ENCODE results near the gene AP2M1.
"Not testable (repeated sequence)": the region's sequence is repeated elsewhere in the genome, so short reads cannot be mapped to it uniquely, and the experiment has no call there.

AP2M1 gene

DNA sequence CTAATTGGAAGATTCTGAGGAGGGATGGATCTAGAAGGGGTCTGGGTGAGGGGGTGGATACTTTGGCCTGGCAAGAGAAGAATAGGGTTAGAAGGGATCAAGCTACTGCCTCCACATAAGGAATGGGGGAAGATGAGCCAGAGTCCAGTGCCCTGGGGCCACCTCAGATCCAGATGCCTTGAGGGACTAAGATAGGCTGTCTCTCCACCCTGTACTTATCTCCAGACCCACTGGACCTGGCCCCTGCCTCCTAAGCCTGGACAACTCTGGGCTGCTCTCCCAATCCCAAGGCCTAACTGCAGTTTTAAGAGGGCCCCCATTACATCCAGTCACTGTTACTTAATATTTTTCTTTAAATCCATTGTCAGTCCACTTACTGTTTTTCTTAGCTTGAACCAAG, 17.4 kb upstream of the AP2M1 start:
- no peak for DNase-seq (ENCODE audit: low spot score)

DNA sequence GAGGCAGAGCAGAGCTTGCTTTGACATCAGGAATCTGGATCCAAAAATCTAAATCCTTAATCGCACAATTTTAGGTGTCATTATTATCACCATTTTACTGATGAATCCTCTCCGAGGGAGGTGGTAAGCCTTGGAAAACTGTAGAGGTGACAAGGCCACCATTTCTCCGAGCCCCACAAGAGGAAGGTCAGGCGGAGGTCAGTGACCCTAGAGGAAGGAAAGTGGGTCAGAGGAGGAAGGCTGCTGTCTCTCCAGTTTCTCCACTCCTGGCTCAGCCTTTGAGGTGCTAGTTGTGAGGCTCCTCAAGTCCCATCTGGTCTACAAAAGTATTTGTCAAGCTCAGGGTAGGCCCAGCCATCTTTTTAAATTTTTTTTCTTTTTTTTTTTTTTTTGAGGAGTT, 16.3 kb upstream of the AP2M1 start:
- no peak for DNase-seq (ENCODE audit: low spot score)

DNA sequence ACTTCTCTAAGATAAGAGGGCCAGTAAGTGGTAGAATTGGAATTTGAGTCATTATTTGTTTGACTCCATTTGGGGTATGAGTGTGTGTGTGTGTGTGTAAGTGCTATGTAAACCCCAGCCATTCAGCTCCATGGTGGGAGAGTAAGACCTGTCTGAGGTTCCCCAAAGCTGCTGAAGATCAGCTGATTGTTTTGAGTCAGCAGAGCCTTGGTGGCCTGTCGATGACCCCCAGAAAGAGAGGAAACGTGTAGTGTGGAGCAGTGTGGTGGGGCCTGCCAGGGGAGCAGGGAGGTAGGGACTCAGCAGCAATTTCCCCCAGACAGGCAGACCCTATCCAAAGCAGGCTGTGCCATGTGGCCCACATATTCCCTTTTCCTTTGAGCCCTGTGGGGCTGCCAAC, 14.2 kb upstream of the AP2M1 start:
- DNase-seq (ENCODE audit: low spot score) = no peak

DNA sequence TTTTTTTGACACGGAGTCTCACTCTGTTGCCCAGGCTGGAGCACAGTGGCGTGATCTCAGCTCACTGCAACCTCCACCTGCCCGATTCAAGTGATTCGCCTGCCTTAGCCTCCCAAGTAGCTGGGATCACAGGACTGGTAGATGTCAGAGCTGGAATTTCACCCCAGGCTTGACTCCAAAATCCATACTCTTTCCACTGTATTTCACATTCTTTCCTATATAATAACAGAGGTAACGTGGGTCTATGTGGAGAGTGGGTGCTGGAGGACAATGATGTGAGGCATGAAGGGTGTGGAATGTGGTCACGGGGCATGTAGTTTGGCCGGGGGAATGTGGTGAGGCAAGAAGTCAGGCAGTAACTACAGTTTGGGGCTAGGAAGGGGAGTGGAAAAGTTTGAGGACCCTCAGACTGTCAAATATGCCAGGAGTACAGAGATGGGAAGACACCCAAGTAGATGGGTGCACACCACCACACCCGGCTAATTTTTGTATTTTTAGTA, 12.0 kb upstream of the AP2M1 start:
- not testable (repeated sequence) for DNase-seq (ENCODE audit: low spot score)

DNA sequence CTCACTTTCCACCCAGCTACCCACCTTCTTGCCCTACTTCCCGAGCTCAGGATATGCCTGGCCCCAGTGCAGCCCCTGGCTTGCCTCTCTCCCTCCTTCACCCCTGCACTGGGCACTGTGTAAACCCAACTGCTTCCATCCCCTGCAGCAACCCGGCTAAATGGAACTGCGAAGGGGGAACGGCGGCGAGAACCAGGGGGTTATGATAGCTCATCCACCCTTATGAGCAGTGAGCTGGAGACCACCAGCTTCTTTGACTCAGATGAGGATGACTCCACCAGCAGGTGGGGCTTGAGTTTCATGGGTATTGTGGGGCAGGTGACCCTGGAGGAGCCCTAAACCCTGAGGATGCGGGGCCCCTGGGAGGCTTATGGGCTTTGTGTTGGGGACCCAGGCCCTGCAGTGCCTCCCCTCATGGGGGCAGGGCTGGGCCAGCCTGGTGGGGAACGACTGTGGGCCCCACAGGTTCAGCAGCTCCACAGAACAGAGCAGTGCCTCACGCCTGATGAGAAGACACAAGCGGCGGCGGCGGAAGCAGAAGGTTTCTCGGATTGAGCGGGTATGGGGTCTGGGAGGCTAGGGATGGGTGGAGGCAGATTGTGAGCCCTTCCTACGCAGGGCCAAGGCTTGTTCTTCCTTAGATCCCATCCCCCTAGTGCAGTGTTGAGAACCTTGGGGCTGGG, 9.9 kb upstream of the AP2M1 start:
- DNase-seq (ENCODE audit: low spot score) = no peak

DNA sequence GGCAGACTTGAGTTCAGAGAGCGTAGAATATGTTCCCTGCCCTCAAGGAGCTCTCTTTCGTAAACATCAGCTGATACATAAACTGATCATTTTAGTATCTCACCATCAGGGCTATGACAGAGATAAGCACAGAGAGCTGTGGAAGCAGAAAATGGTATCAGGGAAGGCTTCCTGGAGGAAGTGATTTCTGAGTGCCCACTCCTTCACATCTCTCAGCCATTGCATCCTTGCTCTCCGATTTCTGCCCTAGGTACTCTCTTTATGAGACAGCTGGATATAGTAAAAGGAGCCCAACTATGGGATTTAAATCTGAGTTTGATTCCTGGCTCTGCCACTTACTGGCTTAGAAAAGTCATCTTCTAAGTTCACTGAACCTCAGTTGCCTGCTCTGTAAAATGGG, 9.1 kb upstream of the AP2M1 start:
- DNase-seq (ENCODE audit: low spot score) = no peak

DNA sequence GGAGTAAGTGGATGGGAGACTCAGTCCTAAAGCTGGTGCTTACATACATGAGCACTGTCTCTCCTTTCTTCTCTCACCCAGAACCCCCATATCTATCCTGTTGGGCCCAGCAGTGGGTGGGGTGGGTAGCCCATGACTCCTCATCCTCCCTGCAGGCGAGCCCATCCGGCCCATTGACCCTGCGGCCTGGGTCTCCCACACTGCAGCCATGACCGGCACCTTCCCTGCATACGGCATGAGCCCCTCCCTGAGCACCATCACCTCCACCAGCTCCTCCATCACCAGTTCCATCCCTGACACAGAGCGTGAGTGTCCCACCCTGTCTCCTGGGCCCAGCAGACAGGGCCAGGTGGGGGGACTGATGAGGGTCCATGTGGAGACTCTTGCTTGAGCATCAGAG, 8.0 kb upstream of the AP2M1 start:
- DNase-seq (ENCODE audit: low spot score) = no peak

DNA sequence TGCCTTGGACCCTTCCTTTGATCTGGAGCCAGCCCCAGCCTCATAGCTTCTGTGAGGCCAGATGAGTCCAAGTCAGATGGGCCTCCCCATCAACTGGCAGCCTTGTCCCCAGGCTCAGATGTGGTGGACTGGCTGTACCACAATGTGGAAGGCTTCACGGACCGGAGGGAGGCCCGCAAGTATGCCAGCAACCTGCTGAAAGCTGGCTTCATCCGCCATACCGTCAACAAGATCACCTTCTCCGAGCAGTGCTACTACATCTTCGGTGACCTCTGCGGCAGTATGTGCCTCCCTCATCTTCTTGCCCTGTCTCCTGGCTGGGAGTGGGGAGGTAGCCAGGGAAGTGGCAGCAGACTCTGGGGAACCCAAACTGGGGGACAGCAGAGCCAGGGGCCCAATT, 6.9 kb upstream of the AP2M1 start:
- DNase-seq (ENCODE audit: low spot score) = no peak

DNA sequence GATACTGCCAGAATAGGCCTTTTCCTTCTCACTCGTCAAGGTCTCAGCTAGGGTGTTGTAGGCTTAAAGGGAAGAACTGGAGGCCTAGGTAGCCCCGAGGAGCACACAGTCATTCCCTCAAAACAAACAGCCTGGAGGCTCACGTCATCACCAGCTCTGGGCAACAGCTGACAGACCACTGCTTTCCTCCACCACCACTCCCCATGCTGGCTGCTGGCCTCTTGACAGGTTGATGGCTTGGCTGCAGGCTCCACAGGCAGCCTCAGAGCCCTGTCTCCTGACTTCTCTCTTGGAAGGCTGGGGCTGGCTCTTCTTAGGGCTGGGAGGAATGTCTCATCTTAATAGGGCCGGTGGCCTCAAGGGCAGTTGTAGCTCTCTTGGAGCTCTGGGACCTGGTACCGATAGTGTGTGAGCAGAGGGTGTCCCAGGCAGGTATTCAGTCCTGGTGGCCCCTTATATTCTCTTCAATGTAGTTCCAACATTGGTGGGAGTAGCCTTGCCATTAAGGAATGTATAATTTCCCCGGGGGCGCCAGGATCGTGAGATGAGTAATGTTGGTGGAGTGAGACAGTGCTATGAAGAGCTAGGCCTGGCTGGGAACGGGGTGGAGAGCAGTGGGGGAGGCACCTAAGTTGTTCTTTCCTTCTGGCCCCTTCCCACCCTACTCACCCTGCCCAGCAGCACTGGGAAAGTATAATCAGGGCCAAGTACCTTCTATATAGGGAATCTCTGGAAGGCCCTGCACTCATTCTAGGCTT, 6.1 kb upstream of the AP2M1 start:
- DNase-seq (ENCODE audit: low spot score) = no peak

DNA sequence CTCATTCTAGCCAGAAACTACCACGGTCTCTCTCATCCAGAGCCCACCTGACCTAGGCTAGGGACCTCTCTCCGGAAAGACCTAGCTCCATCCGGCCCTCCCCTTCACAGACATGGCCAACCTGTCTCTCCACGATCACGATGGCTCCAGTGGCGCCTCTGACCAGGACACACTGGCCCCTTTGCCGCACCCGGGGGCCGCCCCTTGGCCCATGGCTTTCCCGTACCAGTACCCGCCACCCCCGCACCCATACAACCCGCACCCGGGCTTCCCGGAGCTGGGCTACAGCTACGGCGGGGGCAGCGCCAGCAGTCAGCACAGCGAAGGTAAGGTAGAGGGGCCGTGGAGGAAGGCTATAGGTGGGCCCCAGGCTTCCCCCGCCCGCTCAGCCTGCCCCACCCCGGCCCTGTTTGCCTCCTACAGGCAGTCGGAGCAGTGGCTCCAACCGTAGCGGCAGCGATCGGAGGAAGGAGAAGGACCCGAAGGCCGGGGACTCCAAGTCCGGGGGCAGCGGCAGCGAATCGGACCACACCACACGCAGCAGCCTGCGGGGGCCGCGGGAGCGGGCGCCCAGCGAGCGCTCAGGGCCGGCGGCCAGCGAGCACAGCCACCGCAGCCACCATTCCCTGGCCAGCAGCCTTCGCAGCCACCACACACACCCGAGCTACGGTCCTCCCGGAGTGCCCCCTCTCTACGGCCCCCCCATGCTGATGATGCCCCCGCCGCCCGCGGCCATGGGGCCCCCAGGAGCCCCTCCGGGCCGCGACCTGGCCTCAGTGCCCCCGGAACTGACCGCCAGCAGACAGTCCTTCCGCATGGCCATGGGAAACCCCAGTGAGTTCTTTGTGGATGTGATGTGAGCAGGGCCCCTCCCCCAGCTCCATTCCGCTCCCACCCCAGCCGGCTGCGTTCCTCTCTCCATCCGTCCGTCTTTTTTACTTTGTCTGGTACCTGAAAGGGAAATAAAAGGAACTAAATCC, 4.5 kb upstream of the AP2M1 start:
- DNase-seq (ENCODE audit: low spot score) = no peak

DNA sequence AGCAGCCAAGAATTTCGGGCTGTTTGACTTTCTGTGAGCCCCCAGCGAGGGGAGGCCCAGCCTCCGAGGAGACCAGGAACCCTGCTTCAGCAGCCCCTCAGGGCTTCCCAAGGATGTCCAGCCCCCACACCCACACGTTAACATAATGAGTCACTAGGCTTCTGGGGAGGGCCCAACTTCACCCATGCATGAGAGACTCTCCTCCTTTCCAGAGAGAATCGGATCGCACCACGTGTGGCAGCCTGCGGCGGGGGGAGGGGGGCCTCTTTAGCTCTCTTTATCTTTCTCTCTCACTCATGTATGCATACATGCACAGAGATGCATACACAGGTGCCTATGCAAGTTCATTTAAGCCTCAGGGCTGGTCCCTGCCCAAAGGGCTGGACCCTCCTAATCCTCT, 3.1 kb upstream of the AP2M1 start:
- no peak for DNase-seq (ENCODE audit: low spot score)

DNA sequence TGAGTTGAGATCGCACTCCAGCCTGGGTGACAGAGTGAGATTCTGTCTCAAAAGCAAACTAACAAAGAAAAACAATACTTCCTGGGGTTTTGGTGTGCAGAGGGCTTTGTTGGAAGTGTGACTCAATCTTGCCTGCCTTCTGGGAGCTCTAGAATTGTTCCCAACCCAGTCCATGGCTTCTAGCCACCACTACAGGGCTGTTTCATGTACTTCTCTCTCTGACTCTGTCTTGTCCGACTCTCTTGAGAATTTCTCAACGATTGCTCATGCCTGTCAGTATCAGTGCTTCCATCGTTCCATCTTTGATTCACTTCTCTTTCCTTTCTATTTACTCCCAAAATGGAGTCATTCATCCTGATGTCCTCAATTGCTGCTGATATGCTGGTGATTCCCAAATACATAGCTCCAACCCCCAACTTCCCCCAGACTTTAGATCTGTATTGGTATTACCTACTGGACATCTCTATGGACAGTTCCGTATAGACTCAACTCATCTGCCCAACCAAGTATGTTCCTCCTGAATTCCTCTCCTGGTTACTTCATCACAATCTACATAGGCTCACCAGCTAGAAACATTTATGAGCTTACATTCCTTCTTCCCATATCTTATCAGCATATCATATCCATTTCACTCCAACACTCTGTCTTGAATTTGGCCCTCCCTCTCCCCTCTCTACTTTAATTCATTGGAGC, 1.8 kb upstream of the AP2M1 start:
- no peak for DNase-seq (ENCODE audit: low spot score)

DNA sequence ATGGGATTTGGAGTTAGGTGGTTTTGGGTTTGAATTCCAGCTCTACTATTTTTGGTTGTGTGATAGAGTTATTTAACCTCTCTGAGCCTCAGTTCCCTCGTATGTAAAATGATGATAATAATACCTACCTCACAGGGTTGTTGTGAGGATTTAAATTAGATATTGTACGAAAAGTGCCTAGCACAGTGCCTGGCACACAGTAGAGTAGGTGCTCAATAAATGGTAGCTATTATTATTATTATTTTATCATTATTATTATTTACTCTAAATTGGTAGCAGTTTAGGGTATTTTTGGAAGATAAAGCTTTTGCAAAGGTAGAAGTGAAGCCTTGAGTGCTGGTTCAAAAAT, 1.3 kb upstream of the AP2M1 start:
- DNase-seq (ENCODE audit: low spot score) = no peak

DNA sequence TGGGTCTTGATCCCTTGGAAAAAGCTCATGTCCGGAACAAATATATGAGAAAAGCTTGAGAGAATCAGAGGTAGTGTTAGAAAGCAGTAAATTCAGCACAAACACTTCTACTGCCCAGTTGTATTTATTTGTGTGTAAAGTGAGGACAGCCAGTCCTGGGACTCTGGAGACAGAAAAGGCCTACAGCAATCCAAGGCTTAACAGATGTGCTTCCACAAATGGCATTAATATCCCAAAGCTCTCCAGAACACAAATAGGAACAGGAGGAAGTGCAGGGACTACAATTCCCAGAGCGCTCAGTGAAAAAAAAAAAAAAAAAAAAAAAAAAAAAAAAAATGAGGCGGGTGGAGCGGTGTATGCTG, 390 bp upstream of the AP2M1 start:
- no peak for DNase-seq (ENCODE audit: low spot score)

DNA sequence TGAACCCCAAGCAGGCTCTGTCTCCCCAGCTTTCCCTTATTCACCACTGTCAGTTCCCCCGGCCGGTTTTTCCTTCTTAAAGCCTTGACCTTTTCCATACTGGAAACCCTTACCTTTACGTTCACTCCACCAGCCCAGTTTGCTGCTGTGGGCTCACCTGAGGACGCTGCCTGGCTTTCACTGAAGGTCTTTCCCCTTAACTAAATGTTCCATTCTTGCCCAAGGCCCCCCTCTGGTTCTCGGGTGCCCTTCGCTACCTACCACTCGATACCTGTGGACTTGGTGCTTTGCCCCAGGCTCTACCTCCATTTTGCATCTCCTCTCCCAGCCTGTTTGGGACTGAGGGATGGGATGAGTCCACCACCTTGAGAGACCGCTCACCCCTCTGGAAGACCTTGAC, 851 bp downstream of the AP2M1 start:
- DNase-seq (ENCODE audit: low spot score) = no peak

DNA sequence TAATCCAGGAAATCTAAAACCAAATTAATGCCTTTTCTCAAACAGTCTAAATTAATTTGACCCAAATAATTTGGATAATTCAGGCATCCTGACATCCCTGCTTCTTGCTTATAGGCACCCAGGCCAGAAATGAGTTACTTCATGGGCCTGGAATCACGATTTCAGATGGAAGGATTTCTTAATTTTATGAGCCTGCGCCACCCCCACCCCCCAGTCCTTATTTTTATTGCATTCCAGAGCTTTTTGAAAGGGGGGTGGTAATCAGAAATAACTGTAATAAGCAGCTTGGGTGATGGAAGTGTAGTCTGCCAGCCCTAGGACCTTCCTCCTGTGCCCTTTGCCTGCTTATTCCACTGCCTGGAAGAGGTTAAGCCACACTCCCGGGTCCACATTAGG, 1.3 kb downstream of the AP2M1 start:
- no peak for DNase-seq (ENCODE audit: low spot score)

DNA sequence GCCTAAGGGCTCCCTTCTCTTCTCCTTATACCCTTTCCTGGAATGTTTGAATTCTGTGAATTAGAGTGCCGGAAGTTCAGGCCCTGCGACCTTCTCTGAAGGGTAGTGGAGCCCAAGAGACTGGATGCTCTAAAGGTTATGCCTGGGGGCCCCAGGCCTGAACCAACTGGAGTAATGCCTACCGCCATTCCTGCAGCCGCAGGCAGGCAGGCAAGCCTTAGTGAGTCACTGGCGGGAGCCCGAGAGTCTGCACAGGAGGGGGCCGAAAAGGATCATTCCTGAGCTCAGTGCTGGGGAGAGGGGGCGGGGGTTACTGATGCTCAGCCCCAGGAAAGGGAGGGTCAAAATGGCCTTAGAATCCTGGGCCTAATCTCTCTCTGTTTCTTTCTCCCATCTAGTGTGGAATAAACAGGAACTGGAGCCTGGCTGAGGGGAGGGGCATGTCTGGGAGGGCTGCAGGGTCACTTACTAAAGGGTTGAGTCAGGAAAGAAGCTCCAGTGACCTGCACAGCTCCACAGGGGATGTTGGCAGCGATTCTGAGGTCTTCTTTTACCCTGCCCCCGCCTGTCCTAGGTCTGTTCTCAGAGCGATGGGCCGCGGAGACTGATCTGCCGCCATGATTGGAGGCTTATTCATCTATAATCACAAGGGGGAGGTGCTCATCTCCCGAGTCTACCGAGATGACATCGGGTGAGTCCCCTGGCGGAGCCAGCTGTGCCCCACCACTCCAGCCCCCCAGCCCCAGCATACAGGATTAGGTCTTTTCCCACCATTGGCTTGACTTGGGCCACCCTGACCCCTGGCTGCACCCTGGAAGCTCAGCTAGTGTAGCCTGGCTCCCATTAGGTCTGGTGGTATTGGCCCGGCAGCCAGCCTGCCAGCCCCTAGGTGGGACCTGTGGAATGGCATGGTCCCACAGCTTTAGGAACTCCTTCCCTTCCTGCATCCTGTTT, 2.0 kb downstream of the AP2M1 start:
- DNase-seq (ENCODE audit: low spot score) = no peak

DNA sequence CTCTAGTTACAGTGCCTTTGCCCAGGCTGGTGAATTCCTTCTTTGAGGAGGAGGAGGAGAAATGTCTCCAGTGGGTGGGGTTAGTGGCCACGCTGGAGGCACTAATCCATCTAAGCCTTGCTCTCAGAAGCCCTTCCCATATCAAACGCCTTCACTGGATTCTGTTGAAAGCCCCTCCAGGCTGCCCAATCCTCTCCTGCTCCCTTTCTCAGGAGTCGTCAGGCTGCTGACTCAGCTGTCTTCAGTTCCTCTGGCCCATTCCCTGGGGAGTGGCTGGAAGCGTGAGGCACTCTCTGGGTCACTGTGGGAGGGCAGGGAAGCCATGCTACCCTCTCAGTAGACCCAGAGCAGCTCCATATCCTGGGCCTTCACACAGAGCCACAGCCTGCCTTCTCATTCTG, 2.7 kb downstream of the AP2M1 start:
- DNase-seq (ENCODE audit: low spot score) = no peak

DNA sequence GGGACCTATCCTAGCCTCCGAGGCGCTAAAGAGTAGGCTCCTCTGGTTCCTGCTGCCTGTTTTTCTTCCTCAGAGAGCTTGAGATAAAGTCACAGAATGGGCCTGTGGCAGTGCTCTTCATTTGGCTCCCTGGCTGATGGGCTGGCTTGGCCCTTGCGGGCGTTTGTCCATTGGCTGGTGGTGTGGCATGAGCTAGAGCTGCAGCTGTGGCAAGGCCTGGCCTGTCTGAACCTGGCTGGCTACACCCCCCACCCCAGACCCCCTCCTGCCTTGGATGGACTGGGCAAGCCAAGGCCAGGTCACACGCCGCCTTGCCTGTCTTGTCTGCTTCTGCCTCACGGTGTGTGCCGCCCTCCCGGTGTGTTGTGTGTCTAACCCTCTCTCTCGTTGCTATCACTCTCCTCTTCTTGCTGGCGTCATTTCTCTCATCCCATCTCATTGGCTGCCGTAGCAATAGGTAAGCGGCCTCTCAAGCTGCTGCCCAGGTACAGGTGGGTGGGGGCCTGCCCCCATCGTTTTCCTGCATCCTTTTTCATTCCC, 3.2 kb downstream of the AP2M1 start:
- no peak for DNase-seq (ENCODE audit: low spot score)

DNA sequence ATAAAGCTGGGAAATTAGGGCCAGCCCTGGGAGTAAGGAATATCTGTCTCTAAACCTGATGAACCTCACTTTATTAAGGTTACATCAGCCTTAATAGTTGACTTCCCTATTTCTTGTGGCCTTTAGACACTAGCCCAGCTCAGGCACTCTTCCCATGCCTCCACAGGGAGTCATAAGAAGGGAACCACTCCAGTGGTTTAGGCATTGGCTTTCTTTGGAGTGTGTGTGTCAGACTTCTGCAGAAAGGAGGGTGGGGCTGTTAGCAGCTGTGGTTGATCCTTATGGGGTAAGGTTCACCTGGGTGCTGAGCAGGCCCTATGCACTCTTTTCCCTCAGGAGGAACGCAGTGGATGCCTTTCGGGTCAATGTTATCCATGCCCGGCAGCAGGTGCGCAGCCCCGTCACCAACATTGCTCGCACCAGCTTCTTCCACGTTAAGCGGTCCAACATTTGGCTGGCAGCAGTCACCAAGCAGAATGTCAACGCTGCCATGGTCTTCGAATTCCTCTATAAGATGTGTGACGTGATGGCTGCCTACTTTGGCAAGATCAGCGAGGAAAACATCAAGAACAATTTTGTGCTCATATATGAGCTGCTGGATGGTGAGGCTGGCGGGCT, 4.0 kb downstream of the AP2M1 start:
- DNase-seq (ENCODE audit: low spot score) = no peak

All from activated CD4-positive, alpha-beta T cell treated with anti-CD3 and anti-CD28 coated beads, Interleukin-2, Interleukin-4, amounts not matched to agents 100 ng/mL and 50 ng/mL, durations not matched to agents 16 hours and 8 hours (primary cell).